Neural progenitor cell (in vitro differentiated cells): ENCODE data around the gene RMDN2.

Source experiments
- CTCF ChIP-seq: fragments of 200-600 bp; sonication (generic); IDR thresholded peaks from 2 replicates; pipeline ENCODE4 v1.5.1; 2017; ENCODE audit warnings: antibody characterized with exemption, mild to moderate bottlenecking
- EZH2 ChIP-seq: fragments of 200-600 bp; sonication (generic); IDR thresholded peaks from 2 replicates; pipeline ENCODE4 v1.6.1; 2017; ENCODE audit warnings: antibody characterized with exemption, mild to moderate bottlenecking, moderate library complexity
- EZH2phosphoT487 ChIP-seq: fragments of 200-600 bp; sonication (generic); IDR thresholded peaks from 2 replicates; pipeline ENCODE4 v1.6.1; 2017; ENCODE audit warnings: antibody characterized with exemption

DNA sequence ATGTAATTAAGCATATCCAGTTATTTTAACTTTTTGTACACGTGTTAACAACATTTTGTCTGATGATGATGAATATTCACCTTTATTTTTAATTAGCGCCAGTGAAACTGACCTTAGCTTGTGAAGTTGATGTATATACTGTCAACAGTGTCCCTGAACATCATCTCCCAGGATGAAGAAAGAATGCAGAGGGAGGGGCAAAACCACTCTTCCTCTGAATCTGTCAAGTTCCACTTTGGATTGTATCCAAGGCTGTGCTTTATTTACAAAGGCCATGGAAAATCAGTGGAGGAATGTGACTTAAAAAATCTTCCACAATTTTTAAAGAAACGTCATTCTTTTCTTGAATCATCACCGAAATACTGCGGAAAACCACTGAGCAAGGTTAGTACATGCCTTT lies 4.5 kb upstream of the RMDN2 start:
- TF ChIP-seq EZH2phosphoT487 (no peak), CTCF (no peak), EZH2 (no peak)
